Large intestine (tissue), 3 donors: ENCODE results near the gene TATDN3. TPM values are rescaled to one million over a fixed set of nuclear protein-coding genes. Genes with fewer than 3 reads are reported as not detected.
"Not testable (repeated sequence)": the region's sequence is repeated elsewhere in the genome, so short reads cannot be mapped to it uniquely, and the experiment has no call there.

Source experiments
- DNase-seq, 2 donors: peaks; one replicate each; pipeline versions ENCODE4 v3.0.0 to v3.0.0-alpha.2; 2013
- H3K27ac ChIP-seq: one replicate; pipeline ENCODE4 v1.5.1; 2013; ENCODE audit warnings: low read length
- H3K27me3 ChIP-seq: 2 replicates; pipeline ENCODE4 v1.6.1; 2013; ENCODE audit warnings: low read length; ENCODE audit not compliant: control insufficient read depth, insufficient read depth
- H3K36me3 ChIP-seq: 2 replicates; pipeline ENCODE4 v1.6.1; 2013; ENCODE audit warnings: low read length; ENCODE audit not compliant: control insufficient read depth, insufficient read depth
- H3K4me1 ChIP-seq: one replicate; pipeline ENCODE4 v1.6.1; 2013; ENCODE audit warnings: low read length; ENCODE audit not compliant: control insufficient read depth, insufficient read depth
- H3K4me3 ChIP-seq: one replicate; pipeline ENCODE4 v1.5.1; 2013; ENCODE audit warnings: low read length
- H3K9me3 ChIP-seq: one replicate; pipeline ENCODE4 v1.6.1; 2013; ENCODE audit warnings: mild to moderate bottlenecking, low read depth, low read length, moderate library complexity; ENCODE audit not compliant: control insufficient read depth
- WGBS: methylation state at CpG from one replicate; pipeline ENCODE4 v1.1.5; 2013; ENCODE audit warnings: low lambda C conversion rate; ENCODE audit not compliant: insufficient coverage; 5-methylcytosine and 5-hydroxymethylcytosine counted together
- polyA plus RNA-seq: library from polyadenylated mRNA; unstranded; fragments of 120-200 nt; gene quantifications from one replicate; pipeline ENCODE4 v1.2.1, GENCODE V29; 2013

TATDN3 gene
- polyA plus RNA-seq, 1 donor = 7.8 TPM

GRCh38 chr1:212857992-212858460 is 66.3 kb downstream of the TATDN3 start, which contains the start of gene FLVCR1:
FLVCR1 (plus strand) TSS chr1:212858275; CDS start chr1:212858453, 178 bp downstream.
- Histone ChIP-seq H3K4me1 (peaks cover 22% of the 10 kb centered on the region), H3K4me3 (peak within 1 kb of the TSS; percentile 95), H3K27me3 (no peaks in the 10 kb centered on the region), H3K9me3 (no peaks in the 10 kb centered on the region), H3K27ac (peak within 1 kb of the TSS; percentile 93), H3K36me3 (no peaks in the 10 kb centered on the region)
- DNase-seq = peak; percentile 97 to 98
- WGBS = no CpG with 5 or more reads among the region's 54 CpGs

- peaks cover 17% of the 10 kb centered on the region for H3K4me1 ChIP-seq
- peak overlapping the region; percentile 95 for H3K4me3 ChIP-seq
- no peaks in the 10 kb centered on the region for H3K9me3 ChIP-seq
- DNase-seq = peak; percentile 15 to 72
- no peaks in the 10 kb centered on the region for H3K36me3 ChIP-seq
- H3K27ac ChIP-seq = peak overlapping the region; percentile 93
- WGBS = 0% methylated on average over 1 of the region's 54 CpGs
- no peaks in the 10 kb centered on the region for H3K27me3 ChIP-seq
Measured at GRCh38 chr1:212858461-212859265, 67.0 kb downstream of the TATDN3 start.

GRCh38 chr1:212860713-212861581 is 69.3 kb downstream of the TATDN3 start:
- H3K4me3 ChIP-seq = peak overlapping the region; percentile 22
- WGBS = 70% methylated on average over 2 of the region's 5 CpGs
- H3K36me3 ChIP-seq = peaks cover 4% of the 10 kb centered on the region
- H3K27ac ChIP-seq = peak overlapping the region; percentile 42
- no peaks in the 10 kb centered on the region for H3K27me3 ChIP-seq
- DNase-seq = peak; percentile 15 to 52
- no peaks in the 10 kb centered on the region for H3K9me3 ChIP-seq
- H3K4me1 ChIP-seq = peaks cover 17% of the 10 kb centered on the region

- DNase-seq = no peak
- no peak overlapping the region for H3K27ac ChIP-seq
Measured at GRCh38 chr1:212862111-212862690, 70.5 kb downstream of the TATDN3 start.

GRCh38 chr1:212863345-212863744 is 71.7 kb downstream of the TATDN3 start:
- not testable (repeated sequence) for H3K4me1 ChIP-seq, H3K9me3 ChIP-seq, H3K4me3 ChIP-seq, DNase-seq, H3K27ac ChIP-seq, H3K36me3 ChIP-seq, H3K27me3 ChIP-seq
- WGBS = no CpG with 5 or more reads among the region's 10 CpGs

More at GRCh38 chr1:212862111-212862690, 70.5 kb downstream of the TATDN3 start:
- no peaks in the 10 kb centered on the region for H3K27me3 ChIP-seq
- H3K9me3 ChIP-seq = no peaks in the 10 kb centered on the region
- WGBS = no CpG with 5 or more reads among the region's 2 CpGs
- peaks cover 7% of the 10 kb centered on the region for H3K36me3 ChIP-seq
- no peak overlapping the region for H3K4me3 ChIP-seq
- H3K4me1 ChIP-seq = peaks cover 10% of the 10 kb centered on the region

- Histone ChIP-seq H3K27ac (no peak overlapping the region), H3K4me1 (peaks cover 10% of the 10 kb centered on the region), H3K9me3 (no peaks in the 10 kb centered on the region), H3K27me3 (no peaks in the 10 kb centered on the region), H3K4me3 (no peak overlapping the region), H3K36me3 (peaks cover 11% of the 10 kb centered on the region)
- DNase-seq = no peak
- no CpG with 5 or more reads among the region's 4 CpGs for WGBS
Measured at GRCh38 chr1:212864201-212864600, 72.5 kb downstream of the TATDN3 start.

Other genes with a start within 250 kb of the TATDN3 start
- 71.1 TPM for gene ATF3, start 183.1 kb upstream of the TATDN3 start, polyA plus RNA-seq
- gene BATF3, start 92.1 kb upstream of the TATDN3 start, polyA plus RNA-seq = 3.0 TPM
- 34.6 TPM for gene NSL1, start 117 bp upstream of the TATDN3 start, polyA plus RNA-seq
- 0.25 TPM for gene SPATA45, start 55.8 kb downstream of the TATDN3 start, polyA plus RNA-seq
- gene FLVCR1, start 66.4 kb downstream of the TATDN3 start, polyA plus RNA-seq = 36.3 TPM
- gene VASH2, start 158.6 kb downstream of the TATDN3 start, polyA plus RNA-seq = 5.1 TPM
- 33.0 TPM for gene ANGEL2, start 224.0 kb downstream of the TATDN3 start, polyA plus RNA-seq